HG03575 (cell line): ENCODE data around the gene SGCD.

Experiments used
- ATAC-seq: cut with Tn5 transposase; IDR thresholded peaks from one replicate; pipeline ENCODE4 v1.9.1; 2021; ENCODE audit not compliant: unreplicated experiment, insufficient number of reproducible peaks, low FRiP score; ENCODE audit errors: extremely low read depth

SGCD gene

DNA sequence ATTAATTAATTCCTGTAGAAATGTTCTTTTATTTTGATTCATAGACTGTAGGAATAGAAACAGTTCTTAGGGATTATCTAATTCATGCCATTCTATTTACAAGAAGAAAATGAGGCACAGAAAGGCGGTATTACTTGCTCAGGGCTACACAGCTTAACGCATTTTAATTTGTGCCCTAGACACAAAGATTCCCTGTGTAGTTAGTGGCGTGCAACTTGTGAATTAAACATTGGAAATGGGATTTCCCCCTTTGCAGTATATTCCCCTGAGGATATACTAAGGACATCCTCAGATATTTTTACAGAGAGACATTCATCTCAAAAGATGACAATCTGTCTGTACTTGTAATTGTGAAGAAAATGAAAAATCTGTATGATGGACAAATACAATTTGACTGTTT is 108.1 kb downstream of the SGCD start:
- ATAC-seq: no peak

DNA sequence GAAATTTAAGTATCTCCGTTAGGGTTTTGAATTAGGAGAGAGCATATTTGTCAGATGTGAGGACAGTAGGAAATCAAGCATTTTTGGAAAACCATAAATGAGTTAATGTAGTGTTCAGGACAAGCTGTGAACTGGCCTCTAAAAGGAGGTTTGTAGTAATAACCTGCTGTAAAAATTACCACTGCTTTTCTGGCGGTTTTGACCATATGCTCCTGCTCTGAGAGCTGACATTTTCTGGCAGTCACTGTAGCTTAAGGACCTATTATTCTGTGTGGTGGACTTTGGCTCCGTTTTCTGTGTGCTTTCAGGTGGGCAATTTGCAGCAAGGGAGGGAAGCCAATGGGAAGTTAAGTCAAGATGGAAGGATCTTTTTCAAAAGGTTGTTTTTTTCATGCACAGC is 111.1 kb downstream of the SGCD start:
- ATAC-seq: no peak

DNA sequence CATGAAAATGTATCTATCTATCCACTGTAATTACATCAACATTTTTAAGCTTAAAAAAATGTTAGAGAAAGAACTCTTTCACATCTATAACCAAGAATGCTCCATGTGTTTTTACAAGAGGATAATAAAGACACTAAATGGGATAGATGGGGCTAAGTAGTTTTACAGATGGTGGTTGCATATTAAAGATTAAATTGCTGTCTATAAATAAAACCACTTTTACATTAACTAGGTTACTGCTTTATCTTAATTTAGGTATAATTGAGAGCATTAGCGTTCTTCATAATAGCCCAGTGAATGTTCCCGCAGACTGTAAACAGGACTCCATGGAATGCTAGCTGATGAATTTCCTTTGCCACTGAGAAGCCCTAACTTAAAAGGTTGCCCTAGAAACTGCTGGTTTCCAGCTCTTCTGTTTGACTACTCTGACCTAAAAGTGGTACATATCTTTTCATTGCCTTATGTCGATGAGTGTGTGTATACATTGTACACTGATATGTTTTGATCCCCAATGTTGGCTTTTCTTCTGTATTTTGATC is 117.9 kb downstream of the SGCD start:
- no peak for ATAC-seq

DNA sequence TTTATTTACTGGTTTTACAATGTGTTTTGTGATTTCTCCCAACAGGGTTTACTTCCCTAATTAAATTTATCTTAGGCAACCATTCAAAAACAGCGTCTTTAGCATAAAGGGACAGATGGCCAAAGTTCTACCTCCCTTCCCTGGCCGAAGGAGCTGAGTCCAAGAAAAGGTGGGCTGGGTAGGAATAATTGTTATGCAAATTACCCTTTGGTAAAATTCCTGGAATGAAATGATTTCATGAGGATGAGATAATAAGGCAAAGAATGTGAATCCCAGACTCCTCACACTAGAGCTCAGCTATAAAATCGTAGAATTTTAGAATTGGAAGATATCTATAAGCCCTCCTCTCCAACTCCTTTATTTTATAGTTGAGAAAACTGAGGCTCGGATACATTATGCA is 119.6 kb downstream of the SGCD start:
- no peak for ATAC-seq

DNA sequence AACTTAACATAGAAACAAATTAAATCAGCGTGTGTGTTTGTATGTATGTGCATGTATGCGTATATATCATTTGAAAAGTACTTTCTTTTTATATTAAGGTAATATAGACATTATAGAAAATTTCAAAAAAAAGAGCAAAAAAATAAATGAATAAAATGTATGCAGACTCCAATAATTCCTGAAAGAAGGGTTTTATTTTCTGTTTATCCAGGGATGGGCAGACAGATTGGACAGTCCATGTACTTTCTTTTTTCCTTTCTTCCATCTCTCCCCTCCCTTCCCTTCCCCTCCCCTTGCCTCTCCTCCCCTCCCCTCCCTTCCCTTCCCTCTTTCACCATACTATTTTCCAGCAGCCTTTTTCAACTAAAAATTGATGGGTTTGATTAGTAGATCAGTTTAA is 123.8 kb downstream of the SGCD start:
- ATAC-seq: no peak

DNA sequence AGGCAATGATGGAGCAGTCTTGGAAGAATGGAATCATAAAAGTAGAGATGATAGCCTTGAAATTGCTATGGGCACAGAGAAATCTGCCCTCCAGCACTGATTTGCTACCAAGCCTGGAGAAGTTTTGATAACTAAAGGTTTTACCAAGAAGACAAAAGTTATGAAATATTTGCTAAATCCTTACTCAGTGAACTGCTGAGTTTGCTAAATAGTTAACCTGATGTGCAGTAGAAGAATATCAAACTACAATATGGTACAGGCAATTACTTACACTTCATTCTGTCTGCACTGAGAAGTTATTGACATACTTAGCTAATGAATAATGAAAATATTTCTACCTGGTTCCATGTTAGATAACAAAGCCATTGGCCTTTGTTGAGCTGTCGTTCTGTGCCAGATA is 124.5 kb downstream of the SGCD start:
- no peak for ATAC-seq

DNA sequence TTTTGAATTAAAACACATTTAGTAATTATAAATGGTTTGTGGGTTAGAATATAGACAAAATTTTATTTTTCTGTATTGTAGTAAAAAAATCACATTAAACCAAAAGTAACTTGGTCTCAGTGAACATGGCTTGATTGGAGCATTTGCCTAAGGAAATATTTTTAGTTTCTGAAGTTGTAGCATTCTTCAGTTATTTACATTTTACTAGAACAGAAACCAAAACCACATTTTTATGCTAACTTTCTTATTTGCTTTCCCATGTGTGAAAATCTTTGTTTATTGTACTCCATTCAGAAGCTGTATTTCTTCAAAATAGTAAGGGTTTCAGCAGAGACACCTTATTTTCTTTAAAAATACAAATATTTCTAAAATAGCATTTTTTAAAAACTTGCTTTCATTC is 129.9 kb downstream of the SGCD start:
- no peak for ATAC-seq

DNA sequence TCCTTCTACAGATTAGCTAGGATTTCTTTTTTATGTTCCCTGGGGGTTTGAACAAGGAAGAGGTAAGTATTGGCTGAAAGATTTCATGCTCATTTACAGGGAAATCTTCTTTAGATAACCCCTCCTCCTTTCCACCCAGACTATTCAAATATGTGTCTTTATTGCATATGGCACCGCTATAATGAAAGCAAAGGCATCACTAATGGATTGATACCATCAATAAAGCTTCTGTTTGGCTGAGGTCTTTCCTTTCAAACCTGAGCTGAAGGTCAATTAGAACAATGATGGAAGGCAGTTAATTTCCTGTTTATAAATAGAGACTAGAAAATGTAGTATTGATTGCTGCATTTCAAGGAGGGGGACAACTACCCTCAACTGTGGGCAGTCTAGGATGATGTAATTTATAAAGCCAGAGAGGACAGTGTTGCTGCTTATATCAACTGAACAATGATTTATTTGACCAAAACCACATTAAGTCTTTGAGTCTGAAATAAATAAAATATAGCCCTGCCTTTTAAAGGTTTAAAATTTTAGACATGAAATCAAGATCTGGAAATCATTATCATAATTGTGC is 132.9 kb downstream of the SGCD start:
- no peak for ATAC-seq

DNA sequence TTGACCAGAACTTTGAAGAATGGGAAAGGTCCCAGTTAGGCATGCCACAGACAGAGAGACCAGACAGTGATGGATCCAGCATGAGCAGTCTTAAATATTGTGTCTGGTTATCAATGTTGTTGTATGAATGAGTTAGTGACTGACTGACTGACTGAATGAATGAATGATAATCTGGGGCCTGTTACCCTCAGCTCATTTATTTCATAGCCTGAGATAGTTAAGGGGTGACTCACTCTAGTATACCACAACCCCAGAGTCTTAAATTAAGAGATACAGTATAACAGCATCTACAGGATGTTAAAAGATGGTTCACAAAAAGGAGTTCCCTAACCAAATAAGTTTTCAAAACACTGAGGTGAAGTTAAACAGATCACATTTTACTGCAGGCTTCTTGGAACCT is 133.5 kb downstream of the SGCD start:
- no peak for ATAC-seq

DNA sequence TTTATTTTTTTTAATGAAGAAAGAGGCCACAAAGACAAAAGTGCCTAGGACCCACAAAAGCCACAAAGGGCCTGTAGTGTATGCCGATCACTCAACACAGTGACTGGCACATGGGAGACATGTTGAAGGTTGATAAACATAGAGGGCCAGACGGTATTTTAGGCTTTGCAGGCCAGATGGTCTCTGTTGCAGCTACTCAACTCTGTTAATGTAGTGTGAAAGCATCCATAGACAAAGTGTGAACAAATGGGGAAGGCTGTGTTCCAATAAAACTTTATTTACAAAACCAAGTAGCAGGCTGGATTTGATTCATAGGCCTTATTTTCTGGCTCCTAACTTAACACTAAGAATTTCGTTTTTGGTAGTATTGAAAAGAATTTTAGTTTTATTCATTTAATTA is 139.9 kb downstream of the SGCD start:
- no peak for ATAC-seq

DNA sequence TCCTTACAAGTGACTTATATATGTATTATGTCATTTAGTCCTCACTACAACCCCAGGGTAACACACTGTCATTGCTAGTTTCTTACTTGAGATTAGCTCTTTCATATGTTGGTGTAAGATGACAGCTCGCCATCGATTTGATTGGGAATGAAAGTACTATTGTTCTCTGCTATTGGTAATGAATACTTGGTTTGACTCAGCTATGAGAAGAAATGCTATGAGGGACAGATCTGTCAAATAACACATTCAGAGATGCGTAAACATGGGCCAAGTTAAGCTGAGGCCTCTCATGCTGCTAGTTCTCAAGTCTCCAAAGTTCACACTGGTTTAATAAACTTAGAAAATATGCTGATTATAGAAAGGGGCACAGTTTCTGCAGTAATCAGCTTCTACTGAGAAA is 142.7 kb downstream of the SGCD start:
- no peak for ATAC-seq

DNA sequence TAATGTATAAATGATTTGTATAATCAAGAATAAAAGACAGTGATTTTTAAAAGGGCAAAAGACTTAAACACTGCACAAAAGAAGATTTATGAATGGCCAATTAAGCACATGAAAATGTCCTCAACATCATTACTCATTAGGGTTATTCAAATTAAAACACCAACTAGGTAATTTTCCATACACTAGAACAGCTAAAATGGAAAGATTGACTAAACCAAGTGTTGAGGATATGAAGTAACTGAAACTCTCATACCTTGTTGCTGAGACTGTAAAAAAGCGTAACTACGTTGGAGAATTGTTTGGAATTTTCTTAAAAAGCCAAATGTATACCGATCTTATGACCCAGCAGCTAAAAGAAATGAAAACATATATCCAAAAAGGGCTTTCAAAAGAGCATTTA is 144.9 kb downstream of the SGCD start:
- no peak for ATAC-seq

DNA sequence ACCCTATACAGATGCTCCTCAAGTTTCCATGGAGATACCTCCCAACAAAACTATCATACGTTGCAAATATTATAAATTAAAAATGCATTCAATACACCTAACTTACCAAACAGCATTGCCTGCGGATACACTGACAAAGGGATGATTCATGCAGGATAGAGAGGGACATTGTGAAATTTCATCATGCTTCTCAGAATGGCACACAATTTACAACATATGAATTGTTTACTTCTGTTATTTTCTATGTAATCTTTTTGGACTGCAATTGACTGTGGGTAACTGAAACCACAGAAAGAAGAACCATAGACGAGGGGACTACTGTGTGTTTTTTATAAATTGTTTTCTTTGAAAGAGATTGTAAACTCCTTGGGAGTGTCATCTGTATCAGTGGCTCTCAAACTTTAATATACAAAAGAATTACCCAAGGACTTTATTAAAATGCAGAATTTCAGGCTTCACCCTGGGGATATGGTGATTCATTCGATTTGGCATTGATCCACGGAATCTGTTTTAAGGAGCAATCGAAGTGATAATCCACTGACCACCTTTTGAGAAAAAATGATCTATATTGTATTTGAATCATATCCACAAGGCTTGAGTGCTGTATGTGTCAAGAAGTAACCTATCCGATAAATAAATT is 146.4 kb downstream of the SGCD start:
- ATAC-seq: no peak

DNA sequence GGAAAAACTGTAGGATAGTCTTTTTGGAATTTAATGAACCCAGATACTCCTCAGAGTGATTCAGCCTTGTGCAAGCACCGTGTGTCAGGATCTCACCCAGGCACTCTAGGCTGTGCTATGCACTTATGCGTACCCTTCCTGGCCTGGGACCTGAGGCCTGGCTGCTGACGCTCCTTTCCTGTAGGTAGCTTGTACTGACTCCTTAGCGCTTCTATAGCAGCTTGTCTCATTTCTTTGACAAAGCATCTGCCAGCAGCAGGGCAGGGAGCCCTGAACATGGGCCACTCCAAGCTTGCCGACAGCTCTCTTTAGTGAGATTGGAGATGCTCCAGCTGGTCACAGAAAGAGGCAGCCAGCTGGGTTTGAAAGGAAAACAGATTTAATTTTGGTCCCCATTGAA is 147.3 kb downstream of the SGCD start:
- ATAC-seq: no peak

DNA sequence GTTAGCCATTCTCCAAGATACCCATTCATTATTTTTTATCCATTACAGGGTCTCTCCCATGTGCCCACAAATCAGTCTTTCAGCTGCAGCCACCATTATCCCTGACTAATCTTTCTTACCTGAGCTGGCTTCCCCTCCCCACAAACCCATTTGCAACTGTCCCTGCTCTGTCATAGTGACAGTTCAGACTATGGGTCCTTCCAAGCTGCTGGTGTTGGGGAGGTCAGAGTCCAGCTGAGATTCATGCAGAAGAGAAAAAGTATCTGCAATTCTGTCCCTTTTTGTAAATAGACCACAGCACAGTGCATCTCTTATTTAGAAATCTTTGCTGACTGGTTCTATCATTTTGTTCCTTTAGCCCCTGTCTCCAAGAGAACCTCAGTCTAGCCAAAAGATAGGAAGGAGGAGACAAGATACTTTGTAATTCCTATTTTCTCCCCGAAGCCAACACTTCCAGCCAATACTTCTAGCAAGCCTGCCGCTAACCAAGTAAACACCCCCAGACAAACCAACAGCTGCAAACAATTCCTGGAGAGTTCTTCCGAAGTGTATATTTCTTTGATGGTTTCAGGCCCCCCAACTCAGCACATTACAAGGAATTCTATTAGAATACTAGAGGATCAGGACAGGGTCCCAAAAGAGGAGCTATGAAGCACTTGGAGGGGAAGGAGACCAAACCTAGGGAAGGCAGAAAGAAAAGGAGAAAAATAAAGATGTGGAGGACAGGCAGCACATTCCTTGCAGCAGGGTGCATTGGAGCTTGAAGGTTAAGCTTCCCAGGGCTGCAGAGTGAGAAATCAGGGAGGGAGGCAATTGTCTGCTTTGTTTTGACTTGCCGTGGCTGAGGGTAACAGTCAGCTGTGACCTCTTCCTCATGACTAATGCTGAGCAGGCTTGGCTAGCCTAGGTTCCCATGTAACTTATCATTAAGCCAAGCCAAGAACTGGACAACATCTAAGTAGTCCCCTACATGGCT is 148.5 kb downstream of the SGCD start:
- no peak for ATAC-seq

DNA sequence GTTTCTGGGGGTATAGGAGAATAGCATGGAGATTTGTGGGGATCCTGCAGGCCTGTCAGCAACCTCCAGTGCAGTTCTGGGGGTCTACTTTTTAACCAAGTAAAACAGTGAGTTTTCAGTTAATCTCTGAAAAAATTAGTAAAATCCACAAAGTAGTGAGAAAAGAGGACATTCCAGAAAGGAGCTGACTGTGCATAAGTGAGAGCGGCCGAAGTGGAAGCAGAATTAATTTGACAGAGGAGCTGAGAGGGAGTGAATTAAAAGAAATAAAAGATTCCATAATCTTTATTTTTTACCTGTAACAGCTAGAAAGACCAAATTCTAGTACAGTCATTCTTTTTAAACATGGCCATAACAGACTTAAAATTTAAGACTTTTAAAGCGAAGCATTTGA is 149.2 kb downstream of the SGCD start:
- ATAC-seq: no peak

DNA sequence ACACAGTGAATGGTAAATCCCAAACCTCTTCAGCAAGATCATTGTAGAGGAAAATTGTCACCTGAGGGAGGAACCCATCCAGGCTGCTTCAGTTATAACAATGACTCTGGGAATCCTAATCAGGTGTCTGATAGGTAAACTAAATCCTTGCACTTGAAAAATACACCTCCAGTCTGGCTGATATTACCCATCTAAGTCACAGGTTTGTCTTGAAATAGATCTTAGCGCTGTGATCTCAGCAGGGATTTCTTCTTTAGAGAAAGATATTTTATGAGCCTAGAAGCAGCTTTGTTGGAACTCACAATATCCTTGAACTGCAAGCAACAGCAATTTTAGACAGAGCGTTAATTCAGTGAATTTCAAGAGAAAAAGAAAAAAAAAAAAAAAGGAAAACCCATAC is 149.7 kb downstream of the SGCD start:
- ATAC-seq: no peak

DNA sequence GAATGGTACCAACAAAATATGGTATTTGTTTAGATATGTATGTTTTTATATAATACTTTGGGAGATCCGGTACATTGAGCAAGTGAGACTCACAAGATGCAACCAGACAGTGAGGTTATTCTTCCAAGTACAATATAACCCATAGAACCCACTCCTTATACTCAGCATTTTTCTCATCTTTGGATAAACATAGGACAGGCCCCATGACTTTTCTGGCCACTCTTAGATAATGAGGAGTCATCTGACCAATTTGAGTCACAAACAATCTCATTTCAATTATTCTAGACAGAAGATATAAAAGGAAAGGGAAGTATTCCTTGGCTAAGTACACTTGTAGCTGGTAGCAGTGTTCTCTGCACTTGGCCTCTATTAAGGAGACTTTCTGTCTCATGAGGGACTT is 150.2 kb downstream of the SGCD start:
- no peak for ATAC-seq

DNA sequence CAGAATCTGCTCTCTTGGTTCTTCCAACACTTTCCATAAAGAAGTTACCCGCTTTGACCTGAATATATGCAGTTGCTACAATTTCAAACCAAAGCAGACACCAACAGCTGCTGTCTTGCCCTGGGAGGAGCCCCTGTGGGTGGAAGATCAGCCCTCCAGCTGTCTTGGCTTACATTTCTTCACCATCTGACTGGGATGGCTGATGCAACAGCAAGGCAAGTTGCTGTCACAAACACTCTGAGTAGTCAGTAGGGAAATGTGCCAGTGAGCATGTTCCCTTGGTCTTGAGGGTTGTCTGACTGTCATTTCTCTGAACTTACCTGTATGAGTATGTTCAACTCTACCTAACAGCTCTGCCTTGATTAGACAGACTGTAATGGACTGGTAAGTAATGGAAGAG is 152.9 kb downstream of the SGCD start:
- no peak for ATAC-seq

DNA sequence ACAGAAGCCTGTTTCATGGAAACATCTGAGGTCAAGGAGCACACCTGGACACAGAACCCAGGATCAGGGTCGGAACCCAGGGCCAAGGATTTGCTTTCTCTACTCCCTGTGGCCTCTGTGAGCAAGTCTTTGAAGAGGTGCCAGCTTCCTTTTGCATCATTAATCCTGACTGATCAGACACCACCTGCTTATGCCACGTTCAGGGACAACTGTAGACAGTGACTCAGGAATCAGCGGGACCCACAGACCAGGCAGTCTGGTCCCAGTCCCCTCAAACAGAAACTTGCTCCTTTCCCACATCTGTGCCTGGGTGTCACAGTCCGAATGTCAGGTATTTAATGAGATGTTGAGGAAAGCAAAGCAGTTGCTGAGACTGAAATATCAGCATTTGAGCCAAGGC is 154.8 kb downstream of the SGCD start:
- ATAC-seq: no peak
